CD4-positive, alpha-beta T cell treated with Interleukin-17A for 4 hours (primary cell): ENCODE results near the gene ANO2.

Experiments used
- DNase-seq: peaks from one replicate; pipeline ENCODE4 v3.0.0-alpha.2; 2020; ENCODE audit warnings: mixed read lengths

ANO2 gene

DNA sequence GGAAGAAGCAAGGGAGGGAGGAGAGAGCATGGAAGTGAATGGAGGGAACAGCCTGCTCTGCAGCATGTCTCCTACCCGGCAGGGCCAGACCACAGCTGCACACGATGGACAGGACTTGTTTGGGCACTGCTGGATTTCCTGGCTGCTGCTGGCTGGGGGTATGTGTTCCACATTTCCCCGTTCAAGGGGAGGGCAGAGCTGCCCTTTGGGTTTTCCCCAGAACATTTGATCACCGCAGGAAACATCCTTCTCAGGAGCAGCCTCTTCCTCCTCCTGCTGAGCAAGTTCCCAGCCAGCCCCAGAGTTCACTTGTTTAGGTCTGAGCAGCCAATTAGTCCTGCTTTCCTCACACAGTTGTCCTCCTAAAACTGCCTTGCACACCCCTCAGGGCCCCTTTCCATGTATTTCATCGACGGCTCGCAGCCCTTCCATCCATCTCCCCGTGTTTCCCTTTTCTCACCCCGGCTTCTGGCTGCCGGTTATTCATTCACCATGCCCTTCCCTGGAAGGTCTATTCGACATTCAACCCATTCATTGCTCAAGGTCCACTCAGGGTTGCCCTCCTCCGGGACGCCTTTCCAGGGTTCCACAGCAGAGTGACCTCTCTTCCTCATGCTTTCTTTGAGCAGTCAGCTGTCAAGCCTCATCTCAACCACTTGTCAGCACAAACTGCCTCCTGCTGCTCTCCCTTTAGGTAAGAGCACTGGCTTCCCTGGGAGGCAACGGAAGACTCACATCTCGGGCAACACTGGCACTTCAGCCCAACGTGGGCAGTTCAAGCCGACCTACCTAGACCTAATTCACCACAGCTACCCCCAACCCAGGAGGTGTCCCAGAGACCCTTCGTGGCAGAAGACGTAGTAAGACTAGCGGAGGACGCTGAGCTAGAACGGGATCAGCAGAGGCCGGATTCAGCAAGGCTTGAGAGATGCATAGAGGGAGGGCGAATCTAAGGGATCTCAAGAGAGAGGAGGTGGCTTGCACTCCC is 20.1 kb upstream of the ANO2 start:
- DNase-seq: no peak

- no peak for DNase-seq
Measured at GRCh38 chr12:5963515-5963914, 18.5 kb upstream of the ANO2 start.

- no peak for DNase-seq
Measured at GRCh38 chr12:5960783-5961182, 15.7 kb upstream of the ANO2 start.

DNA sequence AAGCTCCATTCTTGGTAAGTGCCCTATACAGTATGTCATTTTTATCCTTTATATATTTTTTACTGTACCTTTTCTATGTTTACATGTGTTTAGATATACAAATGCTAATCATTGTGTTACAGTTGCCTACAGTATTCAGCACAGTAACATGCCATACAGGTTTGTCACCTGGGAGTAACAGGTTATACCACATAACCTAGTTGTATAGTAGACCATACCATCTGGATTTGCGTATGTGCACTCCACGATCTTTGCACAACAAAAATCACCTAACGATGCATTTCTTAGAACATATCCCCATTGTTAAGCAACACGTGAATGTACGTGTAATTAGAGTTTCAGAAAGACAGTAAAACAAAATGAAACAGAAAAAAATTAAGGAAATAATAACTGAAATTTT is 11.9 kb upstream of the ANO2 start:
- no peak for DNase-seq

- DNase-seq: no peak
Measured at GRCh38 chr12:5954661-5955060, 9.6 kb upstream of the ANO2 start.

- DNase-seq: no peak
Measured at GRCh38 chr12:5953835-5954586, 9.0 kb upstream of the ANO2 start.

DNA sequence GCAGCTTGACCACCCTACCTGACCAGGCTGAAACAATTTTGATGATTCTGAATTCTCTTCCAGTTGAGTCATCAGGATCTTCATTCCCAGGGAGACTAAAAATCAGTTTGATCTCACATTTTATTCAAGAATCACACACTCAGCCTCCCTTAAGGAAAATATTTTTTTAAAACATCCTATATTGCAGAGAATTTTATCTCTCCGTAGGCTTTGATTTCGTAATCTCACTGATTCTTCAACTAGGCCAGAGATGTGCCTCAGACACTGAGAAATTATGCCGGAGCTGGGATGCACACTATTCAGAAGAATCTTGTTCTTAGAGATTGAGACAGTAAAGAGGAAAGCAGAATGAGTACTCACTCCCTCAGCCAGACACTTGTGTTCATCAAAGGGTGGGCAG is 7.0 kb upstream of the ANO2 start:
- no peak for DNase-seq

GRCh38 chr12:5948696-5949095 is 3.6 kb upstream of the ANO2 start:
- no peak for DNase-seq

DNA sequence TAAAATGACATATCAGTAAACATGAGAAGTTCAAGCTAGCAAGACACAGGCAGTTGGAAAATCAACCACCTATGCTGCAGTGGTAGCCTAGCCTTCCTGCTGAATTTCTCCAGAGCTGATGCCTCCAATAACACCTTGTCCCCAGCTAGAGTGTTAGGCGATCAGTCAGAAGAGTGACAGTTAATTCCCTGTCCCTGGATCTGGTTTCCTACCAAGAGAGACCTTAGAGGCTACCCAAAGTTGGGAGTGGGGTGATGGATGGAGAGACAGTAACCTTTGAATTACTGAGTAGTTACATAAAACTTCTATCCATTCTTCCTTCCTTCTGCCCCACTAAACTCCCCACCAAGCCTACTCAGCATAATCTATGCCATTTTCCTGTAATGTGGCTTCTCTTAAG is 1.9 kb upstream of the ANO2 start:
- DNase-seq: no peak

GRCh38 chr12:5946388-5946787 is 1.3 kb upstream of the ANO2 start:
- DNase-seq: no peak

DNA sequence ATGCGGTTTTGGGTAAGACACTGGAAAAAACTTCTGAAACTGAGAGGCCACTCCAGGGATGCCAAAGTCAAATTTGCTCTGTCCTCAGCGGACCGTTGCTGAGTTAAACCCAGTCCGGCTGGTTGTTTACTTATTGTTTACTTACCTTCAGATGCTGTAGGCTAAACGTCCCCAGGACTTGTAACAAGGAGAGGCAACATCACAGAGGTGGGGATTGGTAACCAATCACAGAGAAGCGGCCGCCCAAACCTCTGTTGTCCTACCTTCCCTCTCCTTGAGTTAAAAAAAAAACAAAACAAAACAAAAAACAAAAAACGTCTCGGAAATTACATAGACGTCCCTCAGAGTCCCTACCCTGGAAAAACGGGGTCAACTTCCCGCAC is 380 bp downstream of the ANO2 start:
- no peak for DNase-seq

DNA sequence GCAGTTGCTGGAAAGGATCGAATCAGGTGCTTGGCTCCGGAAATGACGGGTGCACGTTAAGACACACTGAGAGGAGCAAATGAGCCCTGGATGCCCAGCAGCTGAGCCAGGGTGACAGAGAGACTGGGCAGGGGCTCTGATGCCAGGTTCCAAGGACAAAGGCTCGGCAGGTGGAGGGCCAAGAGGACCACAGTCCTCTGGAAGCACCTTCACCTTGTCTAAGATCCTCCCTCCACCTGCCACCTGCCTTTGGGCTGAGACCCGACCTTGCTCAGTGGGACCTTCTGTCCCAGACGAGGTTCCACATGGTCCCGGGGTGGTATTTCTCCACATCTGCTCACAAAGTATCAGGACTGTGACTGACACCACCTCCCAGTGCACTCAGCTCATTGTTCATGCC is 1.0 kb downstream of the ANO2 start:
- no peak for DNase-seq

DNA sequence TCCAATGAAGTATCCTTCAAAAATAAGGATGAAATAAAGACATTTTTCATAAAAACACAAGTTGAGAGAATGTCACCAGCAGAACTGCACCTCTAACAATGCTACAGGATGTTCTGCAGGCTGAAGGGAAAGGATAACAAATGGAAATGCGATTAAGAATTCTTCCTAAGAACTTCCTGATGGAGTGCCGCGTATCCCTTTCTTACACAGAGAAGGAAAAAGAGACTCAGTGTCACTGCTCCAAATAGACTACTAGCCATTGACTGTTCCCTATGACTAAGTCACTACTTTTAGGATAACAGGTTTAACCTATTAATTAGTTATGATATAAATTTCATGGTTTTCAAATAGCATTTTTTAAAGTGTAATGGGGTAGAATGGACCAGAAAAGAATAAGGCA is 3.2 kb downstream of the ANO2 start:
- no peak for DNase-seq

DNA sequence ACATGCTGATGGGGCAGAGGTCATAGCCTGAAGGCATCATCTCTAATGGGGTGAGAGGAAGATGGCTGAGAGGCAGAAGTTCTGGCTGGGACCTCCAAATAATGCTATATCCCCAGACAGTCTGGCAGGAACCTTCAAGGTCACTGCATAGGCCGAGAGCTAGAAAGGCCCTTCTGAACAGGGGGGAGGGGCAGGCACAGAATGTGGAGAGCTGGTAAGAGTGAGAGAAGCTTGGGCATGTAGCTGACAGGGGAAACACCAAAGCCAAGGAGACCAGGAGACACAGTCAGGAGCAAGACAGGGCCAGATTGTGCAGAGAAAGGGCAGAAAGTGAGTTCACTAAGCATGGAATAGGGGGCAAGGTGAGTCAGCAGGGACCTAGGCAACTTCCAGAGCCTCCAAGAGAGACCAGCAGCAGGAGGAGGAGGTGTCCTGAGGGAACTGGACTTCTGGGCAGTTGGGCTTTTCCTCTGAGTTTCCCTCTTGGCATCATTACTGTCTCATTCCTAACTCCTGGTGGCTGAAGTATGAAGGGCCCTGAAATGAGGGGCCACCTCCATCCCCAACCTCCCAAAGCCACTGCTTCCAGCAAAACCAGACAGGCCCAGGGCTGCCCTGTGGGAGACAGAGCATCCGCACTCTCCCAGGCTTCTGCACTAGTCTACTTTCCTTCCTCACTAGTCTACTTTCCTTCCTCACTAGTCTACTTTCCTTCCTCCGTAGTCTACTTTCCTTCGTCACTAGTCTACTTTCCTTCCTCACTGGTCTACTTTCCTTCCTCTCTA is 17.1 kb downstream of the ANO2 start:
- DNase-seq: no peak

DNA sequence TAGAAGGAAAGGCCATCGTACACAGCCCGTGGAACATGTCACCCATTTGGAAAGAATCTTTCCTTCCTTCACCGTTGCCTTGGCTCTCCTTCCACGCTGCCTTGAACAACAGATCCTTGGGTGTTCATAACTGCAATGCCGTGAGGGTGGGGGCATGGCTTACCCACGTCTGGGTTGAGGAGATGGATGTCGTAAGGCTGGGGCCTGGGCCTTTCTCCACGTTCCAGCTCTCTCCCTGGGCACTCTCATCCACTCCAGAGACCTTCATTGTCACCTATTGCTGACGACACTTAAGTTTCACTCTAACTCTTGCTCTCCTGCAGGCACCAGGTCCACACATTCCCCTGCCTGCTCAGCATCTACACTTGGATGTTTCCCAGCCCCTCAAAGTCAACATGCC is 19.4 kb downstream of the ANO2 start:
- no peak for DNase-seq

DNA sequence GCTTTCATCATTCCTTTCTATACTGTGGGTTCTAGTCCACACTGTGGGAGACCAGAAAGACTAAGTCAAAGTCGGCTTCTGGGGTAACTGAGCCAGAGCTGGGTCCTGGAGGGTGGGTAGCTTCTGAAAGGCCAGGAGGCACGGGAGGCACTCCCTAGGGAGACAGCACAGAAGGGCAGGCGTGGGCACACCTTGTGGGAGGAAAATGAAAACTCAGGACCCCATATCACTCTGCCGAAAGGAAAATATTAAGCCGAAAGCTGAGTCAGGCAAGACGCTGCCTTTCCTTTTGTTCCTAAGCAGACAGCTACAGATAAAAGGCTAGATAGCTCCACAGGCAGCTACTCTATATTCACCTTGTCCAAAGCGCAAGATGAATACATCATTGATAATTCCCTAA is 20.7 kb downstream of the ANO2 start:
- no peak for DNase-seq

- no peak for DNase-seq
Measured at GRCh38 chr12:5923751-5924150, 21.3 kb downstream of the ANO2 start.

DNA sequence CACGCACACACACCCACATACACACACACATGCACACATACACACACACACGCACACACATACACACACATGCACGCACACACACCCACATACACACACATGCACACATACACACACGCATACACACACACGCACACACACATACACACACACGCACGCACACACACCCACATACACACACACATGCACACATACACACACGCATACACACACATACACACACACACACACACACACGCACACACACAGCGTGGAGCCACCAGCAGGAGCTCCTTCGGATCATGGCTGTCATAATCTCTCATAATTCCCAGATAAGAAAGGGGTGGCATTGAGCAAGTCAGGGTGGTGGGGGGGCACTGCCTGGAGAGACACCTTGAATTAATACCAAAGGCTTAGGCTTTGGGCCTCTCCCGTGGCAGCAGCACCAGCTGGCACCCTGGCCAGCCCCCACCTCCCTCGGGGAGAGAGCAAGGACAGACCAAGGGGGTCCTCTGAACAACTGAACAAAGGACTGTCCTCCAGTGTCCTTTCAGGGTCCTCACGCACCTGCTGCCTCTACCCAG is 21.9 kb downstream of the ANO2 start:
- no peak for DNase-seq

- no peak for DNase-seq
Measured at GRCh38 chr12:5921966-5922899, 22.8 kb downstream of the ANO2 start.

DNA sequence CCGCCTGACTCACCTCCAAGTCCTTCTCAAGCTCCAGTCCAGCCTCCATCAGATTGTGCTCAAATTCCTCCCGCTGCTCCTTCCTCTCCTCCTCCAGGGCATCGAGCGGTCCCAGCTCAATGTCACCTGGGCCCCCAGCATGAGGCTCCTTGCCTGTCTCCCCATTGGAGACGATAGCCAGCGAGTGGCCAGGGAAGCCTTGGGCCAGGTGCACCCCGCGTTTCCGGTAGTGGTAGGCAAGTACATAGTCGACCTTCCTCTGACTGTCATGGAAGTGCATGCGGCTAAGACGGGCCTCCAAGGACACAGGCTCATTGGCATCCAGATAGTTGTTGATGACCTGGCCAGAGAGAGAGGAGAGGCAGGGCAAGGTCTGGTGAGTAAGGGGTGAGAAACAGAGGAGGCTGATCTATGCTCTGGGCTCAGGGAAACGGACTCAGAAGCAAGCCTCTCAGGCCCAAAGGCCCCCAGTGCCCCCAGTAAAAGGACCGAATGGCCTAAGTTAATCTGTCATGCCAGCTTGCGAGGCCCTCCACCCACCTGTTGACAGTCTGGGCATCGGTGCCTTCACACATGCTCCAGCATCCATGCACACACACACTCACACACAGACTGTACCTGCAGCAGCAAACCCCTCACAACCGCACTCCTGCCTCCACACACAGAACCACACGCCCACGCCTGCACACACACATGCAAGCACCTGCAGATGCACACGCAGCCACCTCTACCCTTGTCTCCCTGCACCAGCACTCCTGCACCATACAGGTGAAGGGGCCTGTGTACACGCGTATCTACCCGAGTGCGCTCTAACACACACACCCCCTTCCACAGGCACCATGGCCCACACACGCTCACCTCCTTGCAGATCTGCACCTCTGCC is 23.8 kb downstream of the ANO2 start:
- no peak for DNase-seq

DNA sequence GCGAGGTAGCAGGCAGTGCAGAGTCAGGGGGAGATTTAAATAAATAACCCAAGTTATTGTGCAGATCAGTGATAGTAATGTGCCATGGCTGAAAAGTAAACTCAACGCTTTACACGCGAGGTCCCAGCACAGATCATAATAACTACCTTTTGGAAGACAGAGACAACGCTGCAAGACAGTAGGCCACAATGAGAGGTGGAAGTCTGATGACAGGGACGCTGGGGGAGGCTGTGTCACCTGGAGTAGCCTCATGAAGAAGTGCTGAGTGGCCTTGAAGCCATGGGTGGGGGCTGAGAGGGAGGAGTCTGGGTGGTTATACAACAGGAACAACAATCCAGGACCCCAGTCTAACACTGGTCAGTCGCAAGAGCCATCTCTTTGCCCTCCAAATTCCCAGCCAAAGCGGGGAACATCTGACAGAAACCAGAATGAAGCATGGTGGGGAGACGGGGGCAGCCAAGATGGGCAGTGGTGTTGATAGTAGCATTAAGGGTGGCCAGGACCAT is 28.2 kb downstream of the ANO2 start:
- DNase-seq: no peak
